ENCODE results near the gene SYT15B.
"Not testable (repeated sequence)": the region's sequence is repeated elsewhere in the genome, so short reads cannot be mapped to it uniquely, and the experiment has no call there.

The SYT15B gene

GRCh38 chr10:47763554-47764175 is at the start of gene SYT15B:
Gene SYT15B (minus strand): TSS chr10:47763592. CDS start chr10:47762640, 952 bp downstream.
- H3K4me3 ChIP-seq (replicated peaks; ENCODE audit: low read depth, low read length); DNase-seq (ENCODE audit: extremely low read depth, low read depth): not testable (repeated sequence)

GRCh38 chr10:47779590-47779989 is 16.2 kb upstream of the SYT15B start:
- not testable (repeated sequence) for H3K4me3 ChIP-seq (replicated peaks; ENCODE audit: low read depth, low read length); DNase-seq (ENCODE audit: extremely low read depth, low read depth)

- H3K4me3 ChIP-seq (replicated peaks; ENCODE audit: low read depth, low read length), result not testable (repeated sequence)
- peak; percentile 47 for TF ChIP-seq CTCF (IDR thresholded peaks at IDR 0.05; ENCODE audit: low read depth, low read length, missing control alignments)
- DNase-seq (ENCODE audit: extremely low read depth, low read depth), result peak; percentile 12
These were observed 12.2 kb upstream of the SYT15B start for GRCh38 chr10:47775361-47776231.

- DNase-seq (ENCODE audit: extremely low read depth, low read depth); H3K4me3 ChIP-seq (replicated peaks; ENCODE audit: low read depth, low read length): not testable (repeated sequence)
These were observed 7.4 kb upstream of the SYT15B start for GRCh38 chr10:47770745-47771144.

GRCh38 chr10:47768578-47769115 is 5.3 kb upstream of the SYT15B start:
- not testable (repeated sequence) for H3K4me3 ChIP-seq (replicated peaks; ENCODE audit: low read depth, low read length); DNase-seq (ENCODE audit: extremely low read depth, low read depth)

GRCh38 chr10:47768085-47768484 is 4.7 kb upstream of the SYT15B start:
- not testable (repeated sequence) for DNase-seq (ENCODE audit: extremely low read depth, low read depth); H3K4me3 ChIP-seq (replicated peaks; ENCODE audit: low read depth, low read length)

- not testable (repeated sequence) for DNase-seq (ENCODE audit: extremely low read depth, low read depth); H3K4me3 ChIP-seq (replicated peaks; ENCODE audit: low read depth, low read length)
These were observed 3.8 kb upstream of the SYT15B start for GRCh38 chr10:47767236-47767635.

GRCh38 chr10:47765232-47765631 is 1.8 kb upstream of the SYT15B start:
- DNase-seq (ENCODE audit: extremely low read depth, low read depth); H3K4me3 ChIP-seq (replicated peaks; ENCODE audit: low read depth, low read length): not testable (repeated sequence)

GRCh38 chr10:47762674-47763553 is 478 bp downstream of the SYT15B start:
- not testable (repeated sequence) for H3K4me3 ChIP-seq (replicated peaks; ENCODE audit: low read depth, low read length); DNase-seq (ENCODE audit: extremely low read depth, low read depth)

- not testable (repeated sequence) for H3K4me3 ChIP-seq (replicated peaks; ENCODE audit: low read depth, low read length); DNase-seq (ENCODE audit: extremely low read depth, low read depth)
These were observed 4.5 kb downstream of the SYT15B start for GRCh38 chr10:47758855-47759254.

- not testable (repeated sequence) for DNase-seq (ENCODE audit: extremely low read depth, low read depth); H3K4me3 ChIP-seq (replicated peaks; ENCODE audit: low read depth, low read length)
These were observed 7.2 kb downstream of the SYT15B start for GRCh38 chr10:47756169-47756568.

- not testable (repeated sequence) for H3K4me3 ChIP-seq (replicated peaks; ENCODE audit: low read depth, low read length)
These were observed 9.5 kb downstream of the SYT15B start for GRCh38 chr10:47753871-47754270.

GRCh38 chr10:47753176-47753575 is 10.2 kb downstream of the SYT15B start:
- H3K4me3 ChIP-seq (replicated peaks; ENCODE audit: low read depth, low read length); DNase-seq (ENCODE audit: extremely low read depth, low read depth): not testable (repeated sequence)

More at GRCh38 chr10:47753871-47754270, 9.5 kb downstream of the SYT15B start:
- DNase-seq (ENCODE audit: extremely low read depth, low read depth), result not testable (repeated sequence)

- not testable (repeated sequence) for H3K4me3 ChIP-seq (replicated peaks; ENCODE audit: low read depth, low read length); DNase-seq (ENCODE audit: extremely low read depth, low read depth)
These were observed 11.6 kb downstream of the SYT15B start for GRCh38 chr10:47751821-47752220.

GRCh38 chr10:47750360-47750759 is 13.0 kb downstream of the SYT15B start:
- H3K4me3 ChIP-seq (replicated peaks; ENCODE audit: low read depth, low read length); DNase-seq (ENCODE audit: extremely low read depth, low read depth): not testable (repeated sequence)

- DNase-seq (ENCODE audit: extremely low read depth, low read depth); H3K4me3 ChIP-seq (replicated peaks; ENCODE audit: low read depth, low read length): not testable (repeated sequence)
These were observed 16.5 kb downstream of the SYT15B start for GRCh38 chr10:47746780-47747376.

Data from HFF-Myc (cell line).